ENCODE measurements around the gene ZFAND6.

The ZFAND6 gene

GRCh38 chr15:80179025-80179759 is 119.7 kb downstream of the ZFAND6 start:
- no peak overlapping the region for H3K27ac ChIP-seq
- TF ChIP-seq CTCF (IDR thresholded peaks at IDR 0.05) (no peak), ZFX (IDR thresholded peaks at IDR 0.05; ENCODE audit: borderline replicate concordance) (no peak)

- H3K27ac ChIP-seq, result no peak overlapping the region
- TF ChIP-seq ZFX (IDR thresholded peaks at IDR 0.05; ENCODE audit: borderline replicate concordance), result no peak
- no peak for TF ChIP-seq CTCF (IDR thresholded peaks at IDR 0.05)
These were observed 120.5 kb downstream of the ZFAND6 start for GRCh38 chr15:80179935-80180334.

- TF ChIP-seq CTCF (IDR thresholded peaks at IDR 0.05), result no peak
- no peak for TF ChIP-seq ZFX (IDR thresholded peaks at IDR 0.05; ENCODE audit: borderline replicate concordance)
- no peak overlapping the region for H3K27ac ChIP-seq
These were observed 121.0 kb downstream of the ZFAND6 start for GRCh38 chr15:80180468-80180867.

GRCh38 chr15:80180986-80181385 is 121.5 kb downstream of the ZFAND6 start:
- TF ChIP-seq CTCF (IDR thresholded peaks at IDR 0.05) (no peak), ZFX (IDR thresholded peaks at IDR 0.05; ENCODE audit: borderline replicate concordance) (no peak)
- no peak overlapping the region for H3K27ac ChIP-seq

GRCh38 chr15:80182611-80183261 is 123.3 kb downstream of the ZFAND6 start:
- TF ChIP-seq CTCF (IDR thresholded peaks at IDR 0.05), result no peak
- no peak for TF ChIP-seq ZFX (IDR thresholded peaks at IDR 0.05; ENCODE audit: borderline replicate concordance)
- no peak overlapping the region for H3K27ac ChIP-seq

- H3K27ac ChIP-seq, result no peak overlapping the region
- TF ChIP-seq ZFX (IDR thresholded peaks at IDR 0.05; ENCODE audit: borderline replicate concordance), result no peak
- no peak for TF ChIP-seq CTCF (IDR thresholded peaks at IDR 0.05)
These were observed 123.8 kb downstream of the ZFAND6 start for GRCh38 chr15:80183306-80183705.

- no peak overlapping the region for H3K27ac ChIP-seq
- TF ChIP-seq CTCF (IDR thresholded peaks at IDR 0.05) (no peak), ZFX (IDR thresholded peaks at IDR 0.05; ENCODE audit: borderline replicate concordance) (no peak)
These were observed 124.4 kb downstream of the ZFAND6 start for GRCh38 chr15:80183886-80184285.
